ENCODE data around the gene EMC1. TPM values are rescaled to one million over a fixed set of nuclear protein-coding genes. Genes with fewer than 3 reads are reported as not detected.
"Not testable (repeated sequence)": the region's sequence is repeated elsewhere in the genome, so short reads cannot be mapped to it uniquely, and the experiment has no call there.

EMC1 gene
- total RNA-seq, 4 donors from 2014 or later, result 16.2 to 43.1 (median 36.1) TPM

GRCh38 chr1:19250629-19251304 is 557 bp downstream of the EMC1 start:
- no peak for DNase-seq (ENCODE audit: extremely low spot score)
- intact Hi-C loops (cut with DNase I), result loop anchor here (5.0 to 10.0 kb wide), 2 partner anchors 54 to 412 kb away; partner anchors contain the start of gene HTR6
- Histone ChIP-seq H3K4me3 (peak overlapping the region; percentile 77 to 92 (median 86)), H3K27me3 (no peaks in the 10 kb centered on the region), H3K9me3 (no peaks in the 10 kb centered on the region), H3K36me3 (peaks cover 0 to 22% (median 8%) of the 10 kb centered on the region in 4 donors), H3K27ac (replicated peaks in 1 of 4) (peak overlapping the region; percentile 83 to 94 (median 92)), H3K4me1 (peaks cover 30 to 47% (median 39%) of the 10 kb centered on the region in 4 donors)
- WGBS, result 12% methylated on average over 14 of the region's 14 CpGs
- TF ChIP-seq POLR2A (IDR thresholded peaks at IDR 0.05; ENCODE audit: low read depth) (no peak), CTCF (IDR thresholded peaks at IDR 0.05) (no peak)

GRCh38 chr1:19240673-19241538 is 10.4 kb downstream of the EMC1 start:
- DNase-seq (ENCODE audit: extremely low spot score), result no peak
- no peak overlapping the region for H3K4me3 ChIP-seq
- peaks cover 3 to 9% (median 8%) of the 10 kb centered on the region in 4 donors for H3K4me1 ChIP-seq
- intact Hi-C loops (cut with DNase I), result loop anchor here (5.0 kb wide), 2 partner anchors 34 to 59 kb away; no protein-coding TSS in a partner anchor
- 53% methylated on average over 7 of the region's 7 CpGs for WGBS
- H3K36me3 ChIP-seq, result peaks cover 40 to 93% (median 85%) of the 10 kb centered on the region in 4 donors
- H3K9me3 ChIP-seq, result no peaks in the 10 kb centered on the region
- H3K27me3 ChIP-seq, result no peaks in the 10 kb centered on the region
- peak overlapping the region; percentile 56 to 68 (median 62) for H3K27ac ChIP-seq (replicated peaks in 1 of 4)
- TF ChIP-seq CTCF (IDR thresholded peaks at IDR 0.05), result peak; percentile 96 to 98 (median 97)
- TF ChIP-seq POLR2A (IDR thresholded peaks at IDR 0.05; ENCODE audit: low read depth), result no peak
- no peak for TF ChIP-seq EP300 (IDR thresholded peaks at IDR 0.05)
- TF ChIP-seq POLR2AphosphoS5 (IDR thresholded peaks at IDR 0.05), result peak; percentile 54 to 65

- H3K27ac ChIP-seq (replicated peaks in 1 of 4), result no peak overlapping the region
- H3K4me3 ChIP-seq, result no peak overlapping the region
- H3K36me3 ChIP-seq, result peaks cover 40 to 98% (median 93%) of the 10 kb centered on the region in 4 donors
- no peak for DNase-seq (ENCODE audit: extremely low spot score)
- WGBS, result 87% methylated on average over 7 of the region's 7 CpGs
- TF ChIP-seq POLR2A (IDR thresholded peaks at IDR 0.05; ENCODE audit: low read depth) (no peak), CTCF (IDR thresholded peaks at IDR 0.05) (no peak), EP300 (IDR thresholded peaks at IDR 0.05) (no peak), POLR2AphosphoS5 (IDR thresholded peaks at IDR 0.05) (no peak)
- intact Hi-C loops (cut with DNase I), result loop anchor here (5.0 kb wide), 2 partner anchors 33 to 58 kb away; no protein-coding TSS in a partner anchor
- H3K9me3 ChIP-seq, result no peaks in the 10 kb centered on the region
- no peaks in the 10 kb centered on the region for H3K27me3 ChIP-seq
- peaks cover 3 to 9% (median 8%) of the 10 kb centered on the region in 4 donors for H3K4me1 ChIP-seq
These were observed 11.4 kb downstream of the EMC1 start for GRCh38 chr1:19239876-19240275.

GRCh38 chr1:19234224-19234623 is 17.1 kb downstream of the EMC1 start:
- TF ChIP-seq POLR2A (IDR thresholded peaks at IDR 0.05; ENCODE audit: low read depth) (no peak), EP300 (IDR thresholded peaks at IDR 0.05) (no peak), POLR2AphosphoS5 (IDR thresholded peaks at IDR 0.05) (no peak)
- Histone ChIP-seq H3K27ac (replicated peaks in 1 of 4) (peak overlapping the region; percentile 68 to 84 (median 71)), H3K36me3 (peaks cover 22 to 99% (median 88%) of the 10 kb centered on the region in 4 donors)

DNA sequence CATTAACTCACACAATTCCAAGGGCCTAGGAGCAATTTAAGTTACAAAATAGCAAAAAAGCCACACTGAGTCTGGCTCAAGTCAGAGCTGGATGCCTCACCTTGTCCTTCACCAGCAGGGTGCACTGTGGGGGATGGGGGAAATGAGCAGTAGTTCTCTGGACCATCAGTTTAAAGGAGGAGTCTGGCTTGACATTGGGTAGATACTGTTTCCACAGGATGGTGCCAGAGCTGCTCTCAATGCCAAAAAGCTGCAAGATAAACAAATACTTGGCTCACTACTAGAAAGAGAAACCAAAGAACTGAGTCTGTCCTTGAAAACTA is 18.8 kb downstream of the EMC1 start:
- intact Hi-C loops (cut with DNase I), result no loop called here
- TF ChIP-seq POLR2AphosphoS5 (IDR thresholded peaks at IDR 0.05) (peak in 1 of 2 donors; percentile 39), CTCF (IDR thresholded peaks at IDR 0.05) (peak in 2 of 3 experiments; percentile 23 to 32), EP300 (IDR thresholded peaks at IDR 0.05) (no peak), POLR2A (IDR thresholded peaks at IDR 0.05; ENCODE audit: low read depth) (no peak)
- peak overlapping the region; percentile 68 to 84 (median 71) for H3K27ac ChIP-seq (replicated peaks in 1 of 4)
- peaks cover 13 to 33% (median 33%) of the 10 kb centered on the region in 4 donors for H3K4me1 ChIP-seq
- H3K9me3 ChIP-seq, result no peaks in the 10 kb centered on the region
- no peaks in the 10 kb centered on the region for H3K27me3 ChIP-seq
- H3K4me3 ChIP-seq, result no peak overlapping the region
- DNase-seq (ENCODE audit: extremely low spot score), result no peak
- H3K36me3 ChIP-seq, result peaks cover 15 to 92% (median 84%) of the 10 kb centered on the region in 4 donors

More at GRCh38 chr1:19234224-19234623, 17.1 kb downstream of the EMC1 start:
- Histone ChIP-seq H3K9me3 (no peaks in the 10 kb centered on the region), H3K4me3 (no peak overlapping the region), H3K27me3 (no peaks in the 10 kb centered on the region), H3K4me1 (peaks cover 13 to 33% (median 33%) of the 10 kb centered on the region in 4 donors)
- DNase-seq (ENCODE audit: extremely low spot score), result no peak
- 96% methylated on average over 3 of the region's 3 CpGs for WGBS
- intact Hi-C loops (cut with DNase I), result no loop called here

- DNase-seq (ENCODE audit: extremely low spot score); H3K4me3 ChIP-seq; intact Hi-C loops (cut with DNase I); H3K9me3 ChIP-seq; H3K27me3 ChIP-seq: not testable (repeated sequence)
- Histone ChIP-seq H3K27ac (replicated peaks in 1 of 4) (peak overlapping the region; percentile 68 to 84 (median 71)), H3K36me3 (peaks cover 12 to 92% (median 84%) of the 10 kb centered on the region in 4 donors), H3K4me1 (peaks cover 13 to 33% (median 33%) of the 10 kb centered on the region in 4 donors)
- WGBS, result 77% methylated on average over 16 of the region's 16 CpGs
These were observed 19.4 kb downstream of the EMC1 start for GRCh38 chr1:19231736-19232523.
